ENCODE results near the gene TMBIM4. TPM values are rescaled to one million over a fixed set of nuclear protein-coding genes. Genes with fewer than 3 reads are reported as not detected.

Gene TMBIM4
- total RNA-seq, 4 donors from 2014 or later, result 73.5 to 110 (median 80.9) TPM

DNA sequence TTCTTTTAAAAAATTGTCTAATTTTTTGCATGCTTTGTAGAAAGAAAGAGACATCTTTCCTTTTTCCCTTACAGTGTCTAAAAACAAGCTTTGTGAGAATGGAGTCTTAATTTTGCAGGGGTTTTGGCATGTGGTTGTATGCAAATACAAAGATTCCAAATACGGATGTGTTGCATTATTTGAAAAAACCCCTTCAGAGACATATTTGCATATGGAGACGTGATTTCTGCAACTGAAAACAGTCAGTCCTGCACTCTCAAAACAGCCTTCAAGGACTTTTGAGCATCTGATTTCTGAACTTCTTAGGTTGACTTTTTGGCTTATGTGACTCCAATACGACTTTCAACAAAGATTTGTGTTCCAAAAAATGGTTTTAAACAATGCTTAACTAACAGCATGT, 27.0 kb upstream of the TMBIM4 start:
- Histone ChIP-seq H3K4me1 (no peaks in the 10 kb centered on the region), H3K9me3 (no peaks in the 10 kb centered on the region), H3K4me3 (no peak overlapping the region), H3K27ac (no peak overlapping the region), H3K36me3 (no peaks in the 10 kb centered on the region), H3K27me3 (peaks cover 0 to 3% (median 0%) of the 10 kb centered on the region in 3 donors)
- TF ChIP-seq POLR2A (IDR thresholded peaks at IDR 0.05), result no peak
- TF ChIP-seq, protein P1, sequence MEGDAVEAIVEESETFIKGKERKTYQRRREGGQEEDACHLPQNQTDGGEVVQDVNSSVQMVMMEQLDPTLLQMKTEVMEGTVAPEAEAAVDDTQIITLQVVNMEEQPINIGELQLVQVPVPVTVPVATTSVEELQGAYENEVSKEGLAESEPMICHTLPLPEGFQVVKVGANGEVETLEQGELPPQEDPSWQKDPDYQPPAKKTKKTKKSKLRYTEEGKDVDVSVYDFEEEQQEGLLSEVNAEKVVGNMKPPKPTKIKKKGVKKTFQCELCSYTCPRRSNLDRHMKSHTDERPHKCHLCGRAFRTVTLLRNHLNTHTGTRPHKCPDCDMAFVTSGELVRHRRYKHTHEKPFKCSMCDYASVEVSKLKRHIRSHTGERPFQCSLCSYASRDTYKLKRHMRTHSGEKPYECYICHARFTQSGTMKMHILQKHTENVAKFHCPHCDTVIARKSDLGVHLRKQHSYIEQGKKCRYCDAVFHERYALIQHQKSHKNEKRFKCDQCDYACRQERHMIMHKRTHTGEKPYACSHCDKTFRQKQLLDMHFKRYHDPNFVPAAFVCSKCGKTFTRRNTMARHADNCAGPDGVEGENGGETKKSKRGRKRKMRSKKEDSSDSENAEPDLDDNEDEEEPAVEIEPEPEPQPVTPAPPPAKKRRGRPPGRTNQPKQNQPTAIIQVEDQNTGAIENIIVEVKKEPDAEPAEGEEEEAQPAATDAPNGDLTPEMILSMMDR (IDR thresholded peaks at IDR 0.05 in 4 of 5, conservative IDR thresholded peaks at IDR 0.05 in 1 of 5), result no peak
- no peak for DNase-seq
- ATAC-seq, result no peak
- in situ Hi-C loops (cut with MboI; ENCODE audit: low sequenced_read_pairs in 4 of 4), result no loop called here
- intact Hi-C loops (cut with DNase I; ENCODE audit: low total_unique reads), result no loop called here

GRCh38 chr12:66195242-66195641, 25.4 kb upstream of the TMBIM4 start:
- intact Hi-C loops (cut with DNase I; ENCODE audit: low total_unique reads) (no loop called here), in situ Hi-C loops (cut with MboI; ENCODE audit: low sequenced_read_pairs in 4 of 4) (no loop called here)
- Histone ChIP-seq H3K4me3 (no peak overlapping the region), H3K27ac (no peak overlapping the region), H3K27me3 (peaks cover 0 to 3% (median 0%) of the 10 kb centered on the region in 3 donors), H3K36me3 (no peaks in the 10 kb centered on the region), H3K4me1 (no peaks in the 10 kb centered on the region), H3K9me3 (no peaks in the 10 kb centered on the region)
- no peak for TF ChIP-seq POLR2A (IDR thresholded peaks at IDR 0.05)
- TF ChIP-seq, protein P1 (IDR thresholded peaks at IDR 0.05 in 4 of 5, conservative IDR thresholded peaks at IDR 0.05 in 1 of 5), result no peak
- no peak for DNase-seq
- ATAC-seq, result no peak

GRCh38 chr12:66194122-66194521, 24.3 kb upstream of the TMBIM4 start:
- TF ChIP-seq, protein P1 (IDR thresholded peaks at IDR 0.05 in 4 of 5, conservative IDR thresholded peaks at IDR 0.05 in 1 of 5), result no peak
- TF ChIP-seq POLR2A (IDR thresholded peaks at IDR 0.05), result no peak
- Histone ChIP-seq H3K4me1 (no peaks in the 10 kb centered on the region), H3K4me3 (no peak overlapping the region), H3K27me3 (peaks cover 0 to 8% (median 0%) of the 10 kb centered on the region in 3 donors), H3K27ac (no peak overlapping the region), H3K36me3 (no peaks in the 10 kb centered on the region), H3K9me3 (no peaks in the 10 kb centered on the region)
- DNase-seq, result no peak
- ATAC-seq, result no peak
- in situ Hi-C loops (cut with MboI; ENCODE audit: low sequenced_read_pairs in 4 of 4) (no loop called here), intact Hi-C loops (cut with DNase I; ENCODE audit: low total_unique reads) (no loop called here)

- no peak overlapping the region for H3K4me3 ChIP-seq
These were observed 21.8 kb upstream of the TMBIM4 start for GRCh38 chr12:66191547-66192126.

More at GRCh38 chr12:66191547-66192126, 21.8 kb upstream of the TMBIM4 start:
- DNase-seq, result no peak
- no peak for TF ChIP-seq POLR2A (IDR thresholded peaks at IDR 0.05)
- TF ChIP-seq, protein P1 (IDR thresholded peaks at IDR 0.05 in 4 of 5, conservative IDR thresholded peaks at IDR 0.05 in 1 of 5), result no peak
- no peaks in the 10 kb centered on the region for H3K36me3 ChIP-seq
- no peaks in the 10 kb centered on the region for H3K9me3 ChIP-seq
- intact Hi-C loops (cut with DNase I; ENCODE audit: low total_unique reads), result no loop called here
- H3K4me1 ChIP-seq, result peaks cover 6 to 7% of the 10 kb centered on the region in 2 donors
- peak overlapping the region in 1 of 4 donors; percentile 80 for H3K27ac ChIP-seq
- no peak for ATAC-seq
- H3K27me3 ChIP-seq, result peaks cover 0 to 25% (median 3%) of the 10 kb centered on the region in 3 donors
- in situ Hi-C loops (cut with MboI; ENCODE audit: low sequenced_read_pairs in 4 of 4), result no loop called here

Measured in gastrocnemius medialis (tissue), 4 donors.